Liver (tissue), 9 donors: Measurements from ENCODE around the gene PAK1. TPM values are rescaled to one million over a fixed set of nuclear protein-coding genes. Genes with fewer than 3 reads are reported as not detected.

Experiments
- DNase-seq: peaks from one replicate; pipeline ENCODE4 v3.0.0-alpha.2; 2017; ENCODE audit warnings: low spot score
- H3K27ac ChIP-seq, 2 donors: one replicate each; pipeline ENCODE4 v1.7.0; 2013; ENCODE audit warnings: inconsistent platforms in 2 of 2, low read length in 2 of 2, control low read depth in 1 of 2, low read depth in 1 of 2, mild to moderate bottlenecking in 1 of 2
- H3K27me3 ChIP-seq, 4 donors: one replicate each; pipeline versions ENCODE4 v1.6.1 to v1.7.0; 2013; ENCODE audit warnings: low read length in 3 of 4, inconsistent platforms in 1 of 4, mild to moderate bottlenecking in 1 of 4, moderate library complexity in 1 of 4; ENCODE audit not compliant: control insufficient read depth in 4 of 4, insufficient read depth in 4 of 4
- H3K36me3 ChIP-seq, 4 donors: one replicate each; pipeline versions ENCODE4 v1.6.1 to v1.7.0; 2013; ENCODE audit warnings: low read length in 3 of 4, mild to moderate bottlenecking in 3 of 4, low read depth in 1 of 4, moderate library complexity in 1 of 4; ENCODE audit not compliant: control insufficient read depth in 4 of 4, insufficient read depth in 3 of 4
- H3K4me1 ChIP-seq, 4 donors: one replicate each; pipeline versions ENCODE4 v1.6.1 to v1.7.0; 2013; ENCODE audit warnings: low read length in 3 of 4, mild to moderate bottlenecking in 3 of 4, moderate library complexity in 1 of 4; ENCODE audit not compliant: control insufficient read depth in 4 of 4, insufficient read depth in 4 of 4
- H3K4me3 ChIP-seq, 3 donors: one replicate each; pipeline versions ENCODE4 v1.6.1 to v1.7.0; 2013; ENCODE audit warnings: low read length in 3 of 3, control low read depth in 1 of 3, low read depth in 1 of 3, mild to moderate bottlenecking in 1 of 3
- H3K9ac ChIP-seq, 2 donors: one replicate each; pipeline ENCODE4 v1.7.0; 2013; ENCODE audit warnings: low read length in 2 of 2, mild to moderate bottlenecking in 2 of 2, moderate library complexity in 2 of 2, control low read depth in 1 of 2, low read depth in 1 of 2
- H3K9me3 ChIP-seq, 4 donors: one replicate each; pipeline versions ENCODE4 v1.6.1 to v1.7.0; 2013; ENCODE audit warnings: low read length in 3 of 4; ENCODE audit not compliant: control insufficient read depth in 4 of 4
- ATF3 ChIP-seq: IDR thresholded peaks from 2 replicates; pipeline ENCODE4 v1.6.1; 2016; ENCODE audit warnings: antibody characterized with exemption
- CTCF ChIP-seq: fragments of 150-350 bp; IDR thresholded peaks from 2 replicates; pipeline ENCODE4 v1.5.1; 2017; ENCODE audit warnings: improper control_type of control experiment, low read depth, low read length; ENCODE audit not compliant: missing input control
- EGR1 ChIP-seq, 2 donors: IDR thresholded peaks; 2 replicates each; pipeline ENCODE4 v1.6.1; 2016 to 2018; ENCODE audit warnings: antibody characterized with exemption in 2 of 2, low read depth in 2 of 2
- FOXA1 ChIP-seq: IDR thresholded peaks from 2 replicates; pipeline ENCODE4 v1.6.1; 2016; ENCODE audit warnings: antibody characterized with exemption
- FOXA2 ChIP-seq: IDR thresholded peaks from 2 replicates; pipeline ENCODE4 v1.6.1; 2016; ENCODE audit warnings: antibody characterized with exemption
- GABPA ChIP-seq, 2 donors: IDR thresholded peaks in 1 of 2; conservative IDR thresholded peaks in 1 of 2; 2 replicates each; pipeline ENCODE4 v1.6.1; 2016; ENCODE audit warnings: antibody characterized with exemption in 2 of 2, mild to moderate bottlenecking in 1 of 2, moderate library complexity in 1 of 2
- HNF4A ChIP-seq, 2 donors: conservative IDR thresholded peaks; 2 replicates each; pipeline ENCODE4 v1.6.1; 2016; ENCODE audit warnings: antibody characterized with exemption in 2 of 2, mild to moderate bottlenecking in 2 of 2
- HNF4G ChIP-seq: IDR thresholded peaks from 2 replicates; pipeline ENCODE4 v1.6.1; 2016; ENCODE audit warnings: antibody characterized with exemption
- NR2F2 ChIP-seq: IDR thresholded peaks from 2 replicates; pipeline ENCODE4 v1.6.1; 2016; ENCODE audit warnings: antibody characterized with exemption
- RAD21 ChIP-seq, 2 donors: IDR thresholded peaks; 2 replicates each; pipeline ENCODE4 v1.6.1; 2016; ENCODE audit warnings: antibody characterized with exemption in 2 of 2, mild to moderate bottlenecking in 2 of 2
- REST ChIP-seq: IDR thresholded peaks from 2 replicates; pipeline ENCODE4 v1.6.1; 2016; ENCODE audit warnings: antibody characterized with exemption, mild to moderate bottlenecking
- SP1 ChIP-seq: IDR thresholded peaks from 2 replicates; pipeline ENCODE4 v1.6.1; 2018; ENCODE audit warnings: antibody characterized with exemption, mild to moderate bottlenecking
- TAF1 ChIP-seq: conservative IDR thresholded peaks from 2 replicates; pipeline ENCODE4 v1.6.1; 2016; ENCODE audit warnings: antibody characterized with exemption, mild to moderate bottlenecking
- YY1 ChIP-seq: IDR thresholded peaks from 2 replicates; pipeline ENCODE4 v1.6.1; 2016; ENCODE audit warnings: antibody characterized with exemption, mild to moderate bottlenecking
- ZBTB33 ChIP-seq: IDR thresholded peaks from 2 replicates; pipeline ENCODE4 v1.6.1; 2016; ENCODE audit warnings: antibody characterized with exemption
- WGBS: extraction: QIAGEN DNeasy Blood & Tissue Kit; methylation state at CpG from one replicate; pipeline ENCODE4 v1.1.7; 2013; 5-methylcytosine and 5-hydroxymethylcytosine counted together
- polyA plus RNA-seq, 2 donors: library from polyadenylated mRNA; stranded (reverse) in 1 of 2; unstranded in 1 of 2; fragments of 200-250 nt in 1 of 2; fragments of >200 nt in 1 of 2; fragmentation: Nextera tagmentation in 1 of 2; extraction: Ambion mirVana in 1 of 2; gene quantifications; one replicate each; pipeline versions ENCODE4 v1.2.1 to v1.2.3, GENCODE V29; 2013 to 2015
- total RNA-seq, 2 donors: library from RNA; depleted of rRNA; stranded (reverse); fragments of >200 nt; gene quantifications; one replicate each; pipeline ENCODE4 v1.2.3, GENCODE V29; 2014
- donor health status: healthy.
- donor health status: healthy.
- donor health status: healthy.
- donor health status: healthy.
- donor health status: healthy.

PAK1 gene
- total and polyA plus RNA-seq, 4 donors: 3.6 to 24.9 (median 7.4) TPM

- no peaks in the 10 kb centered on the region for H3K27me3 ChIP-seq
- H3K36me3 ChIP-seq: no peaks in the 10 kb centered on the region
- H3K4me3 ChIP-seq: no peak overlapping the region
- TF ChIP-seq FOXA1: no peak
- TF ChIP-seq ZBTB33: no peak
- TF ChIP-seq HNF4A (conservative IDR thresholded peaks at IDR 0.05): no peak
- no peak for TF ChIP-seq EGR1 (IDR thresholded peaks at IDR 0.05; ENCODE audit: low read depth in 2 of 2)
- TF ChIP-seq FOXA2: no peak
- TF ChIP-seq SP1: no peak
- no peak for TF ChIP-seq YY1
- no peak for TF ChIP-seq ATF3
- peaks cover 0 to 22% (median 13%) of the 10 kb centered on the region in 4 donors for H3K4me1 ChIP-seq
- 81% methylated on average over 3 of the region's 3 CpGs for WGBS
- no peaks in the 10 kb centered on the region for H3K9me3 ChIP-seq
- no peak for DNase-seq
- no peak overlapping the region for H3K9ac ChIP-seq
- no peak overlapping the region for H3K27ac ChIP-seq
These were observed 71.7 kb downstream of the PAK1 start for GRCh38 chr11:77402218-77402556.

- H3K27ac ChIP-seq: no peak overlapping the region
- H3K4me3 ChIP-seq: no peak overlapping the region
- 94% methylated on average over 2 of the region's 2 CpGs for WGBS
These were observed 72.2 kb downstream of the PAK1 start for GRCh38 chr11:77401486-77402217.

More at GRCh38 chr11:77401486-77402217, 72.2 kb downstream of the PAK1 start:
- no peaks in the 10 kb centered on the region for H3K9me3 ChIP-seq
- H3K4me1 ChIP-seq: peaks cover under 1 to 27% (median 18%) of the 10 kb centered on the region in 4 donors
- no peak overlapping the region for H3K9ac ChIP-seq
- no peaks in the 10 kb centered on the region for H3K27me3 ChIP-seq
- no peak for DNase-seq
- H3K36me3 ChIP-seq: no peaks in the 10 kb centered on the region
- TF ChIP-seq HNF4G: no peak
- TF ChIP-seq EGR1 (IDR thresholded peaks at IDR 0.05; ENCODE audit: low read depth in 2 of 2): no peak
- TF ChIP-seq GABPA (IDR thresholded peaks at IDR 0.05 in 1 of 2, conservative IDR thresholded peaks at IDR 0.05 in 1 of 2): no peak
- no peak for TF ChIP-seq REST
- TF ChIP-seq NR2F2: no peak
- no peak for TF ChIP-seq TAF1
- TF ChIP-seq RAD21 (IDR thresholded peaks at IDR 0.05): no peak
- no peak for TF ChIP-seq CTCF
